Left hindlimb (tissue), 1 donor: ENCODE data around the gene NPPC.
"Not testable (repeated sequence)": the region's sequence is repeated elsewhere in the genome, so short reads cannot be mapped to it uniquely, and the experiment has no call there.

Source experiments
- DNase-seq: peaks from one replicate; pipeline ENCODE4 v3.0.0-alpha.2; 2018

Gene NPPC

GRCh38 chr2:231919341-231920035, 6.7 kb downstream of the NPPC start:
- no peak for DNase-seq

DNA sequence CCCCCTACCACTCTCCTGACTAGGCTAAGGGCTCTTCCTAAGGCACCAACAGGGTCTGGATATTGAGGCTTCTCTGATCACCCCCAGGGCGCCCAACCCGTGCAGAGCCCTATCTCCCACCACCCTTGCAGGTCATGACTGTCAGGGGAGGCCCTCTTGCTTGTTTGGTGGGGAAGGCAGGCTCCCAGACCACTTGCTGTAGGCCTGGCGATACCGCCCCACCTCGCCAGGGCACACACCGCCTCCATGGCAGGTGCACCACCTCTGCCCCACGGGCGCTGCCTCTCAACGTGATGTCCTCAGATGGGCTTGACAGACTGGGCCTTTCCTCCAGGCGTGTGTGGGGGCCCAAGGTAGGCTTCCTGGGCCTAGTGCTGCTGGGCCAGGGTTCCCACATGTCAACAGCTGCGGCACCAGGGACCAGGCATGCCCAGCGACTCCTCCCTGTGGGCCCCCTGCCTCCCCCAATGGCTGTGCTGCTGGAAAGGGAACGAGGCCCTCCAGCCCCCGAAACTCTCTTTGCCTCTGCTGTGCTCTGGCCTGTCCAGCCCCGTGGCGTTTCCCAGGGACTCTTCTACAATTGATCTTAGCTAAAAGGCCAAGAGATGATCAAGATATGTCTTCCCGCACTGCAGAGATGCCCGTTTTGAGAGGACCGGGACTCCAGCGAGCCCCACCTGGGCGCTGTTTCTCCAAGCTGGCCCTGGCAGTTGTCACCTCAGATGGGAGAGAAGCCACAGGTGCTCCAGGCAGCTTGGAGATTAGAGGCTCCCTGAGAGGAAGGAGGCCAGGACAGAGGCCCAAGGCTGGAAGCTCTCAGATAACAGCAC, 7.5 kb downstream of the NPPC start:
- no peak for DNase-seq

DNA sequence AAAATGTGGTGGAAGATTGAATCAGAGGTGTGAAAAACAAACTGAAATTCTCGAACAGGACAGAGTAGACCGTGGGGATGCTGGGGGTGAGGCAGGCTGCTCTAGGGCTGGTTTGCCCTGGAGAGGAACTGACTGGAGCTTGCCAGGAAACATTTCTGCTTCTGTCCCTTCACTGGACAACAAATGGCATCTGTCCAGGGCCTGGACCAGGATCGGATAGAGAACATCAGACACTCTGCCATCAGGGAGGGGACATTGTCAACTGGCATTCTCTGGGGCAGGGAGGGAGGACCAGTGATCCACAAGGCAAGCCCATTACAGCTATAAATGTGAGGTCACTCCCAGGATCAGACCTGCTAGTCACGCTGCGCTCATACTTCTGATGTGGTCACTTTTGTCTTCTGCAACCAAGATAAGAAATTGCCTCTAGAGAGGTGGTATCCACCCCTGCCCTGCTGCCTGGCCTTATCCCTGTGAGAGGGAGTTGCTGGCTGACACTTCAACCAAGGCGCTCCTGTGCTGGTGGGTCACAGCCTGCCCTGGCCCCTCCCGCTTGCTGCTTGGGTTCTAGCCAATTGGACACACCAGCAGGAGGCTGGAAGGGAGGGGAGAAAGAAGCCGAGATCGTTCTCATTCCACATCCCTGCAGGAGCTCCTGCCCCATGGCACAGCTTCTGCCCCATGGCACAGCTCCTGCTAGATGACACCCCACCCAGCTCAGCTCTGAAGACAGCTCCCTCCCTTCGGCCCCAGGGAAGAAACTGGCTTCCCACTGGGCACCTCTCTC, 8.7 kb downstream of the NPPC start:
- no peak for DNase-seq

GRCh38 chr2:231914077-231914690, 12.0 kb downstream of the NPPC start:
- no peak for DNase-seq

DNA sequence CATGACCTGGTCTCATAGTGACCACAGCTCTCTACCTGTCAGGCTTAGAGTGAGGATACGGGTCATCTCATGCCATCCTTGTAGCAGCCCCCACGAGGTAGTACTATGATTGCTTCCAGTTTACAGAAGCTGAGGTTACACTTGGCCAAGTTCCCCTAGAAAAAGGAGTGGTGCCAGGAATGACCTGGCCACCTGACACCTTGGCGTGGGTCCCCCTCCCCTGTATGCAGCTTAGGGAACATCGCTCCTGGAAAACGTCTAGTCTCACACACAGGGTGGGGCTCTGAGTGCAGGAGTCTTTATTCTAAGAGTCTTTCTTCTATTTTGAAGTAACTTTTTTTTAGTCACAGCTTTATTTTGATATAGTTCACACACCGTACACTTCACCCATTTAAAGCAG, 14.8 kb downstream of the NPPC start:
- no peak for DNase-seq

DNA sequence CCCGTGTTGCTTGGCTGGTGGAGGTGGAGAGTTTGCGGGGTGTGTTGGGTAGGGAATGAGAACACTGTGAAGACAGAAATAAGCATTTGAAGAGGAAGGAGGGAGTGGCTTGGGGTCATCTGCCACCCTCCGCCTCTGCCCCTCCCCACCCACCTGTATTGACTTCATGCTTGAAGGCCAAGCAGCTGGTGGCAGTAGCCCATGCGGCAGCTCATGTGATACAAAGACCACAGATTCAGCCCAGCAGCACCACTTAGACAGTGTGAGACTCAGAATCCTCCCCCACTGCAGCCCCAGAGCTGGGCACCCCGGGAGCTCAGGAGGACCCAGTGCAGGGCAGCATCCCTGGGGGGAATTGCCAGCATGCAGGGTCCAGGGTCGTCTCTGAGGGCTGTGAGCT, 15.4 kb downstream of the NPPC start:
- DNase-seq = no peak

DNA sequence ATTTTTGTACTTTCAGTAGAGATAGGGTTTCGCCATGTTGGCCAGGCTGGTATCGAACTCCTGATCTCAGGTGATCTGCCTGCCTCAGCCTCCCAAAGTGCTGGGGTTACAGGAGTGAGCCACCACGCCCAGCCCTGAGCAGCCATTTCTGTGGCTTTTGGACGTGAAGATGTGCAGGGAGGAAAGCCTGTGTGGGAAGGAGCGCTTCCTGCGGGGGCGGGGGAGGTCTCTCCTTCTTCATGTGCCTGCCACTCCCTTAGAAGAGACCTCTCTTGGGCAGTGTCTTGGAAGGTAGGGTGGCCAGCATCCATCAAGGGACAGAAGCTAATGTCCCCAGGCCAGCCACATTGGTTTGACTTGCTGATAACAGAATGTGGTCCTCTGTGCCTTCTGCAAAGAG, 16.0 kb downstream of the NPPC start:
- not testable (repeated sequence) for DNase-seq

GRCh38 chr2:231909631-231910030, 16.6 kb downstream of the NPPC start:
- no peak for DNase-seq

DNA sequence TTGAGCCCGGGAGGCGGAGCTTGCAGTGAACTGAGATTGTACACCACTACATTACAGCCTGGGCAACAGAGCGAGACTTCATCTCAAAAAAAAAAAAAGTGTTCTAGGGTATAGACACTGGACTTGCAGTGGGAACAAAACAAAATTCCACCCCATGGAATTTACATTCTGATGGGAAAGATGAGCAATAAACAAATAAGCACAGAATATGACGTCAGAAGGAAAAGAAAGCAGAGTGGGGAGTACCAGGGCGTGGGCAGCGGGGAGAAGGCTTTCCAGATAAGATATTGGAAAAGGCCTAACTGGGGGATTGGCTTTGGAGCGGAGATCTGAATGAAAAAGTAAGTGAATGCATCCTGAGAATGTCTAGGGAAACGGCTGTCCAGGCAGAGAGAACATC, 17.6 kb downstream of the NPPC start:
- DNase-seq = no peak

- DNase-seq = no peak
Observed at GRCh38 chr2:231907765-231908164, 18.4 kb downstream of the NPPC start.

DNA sequence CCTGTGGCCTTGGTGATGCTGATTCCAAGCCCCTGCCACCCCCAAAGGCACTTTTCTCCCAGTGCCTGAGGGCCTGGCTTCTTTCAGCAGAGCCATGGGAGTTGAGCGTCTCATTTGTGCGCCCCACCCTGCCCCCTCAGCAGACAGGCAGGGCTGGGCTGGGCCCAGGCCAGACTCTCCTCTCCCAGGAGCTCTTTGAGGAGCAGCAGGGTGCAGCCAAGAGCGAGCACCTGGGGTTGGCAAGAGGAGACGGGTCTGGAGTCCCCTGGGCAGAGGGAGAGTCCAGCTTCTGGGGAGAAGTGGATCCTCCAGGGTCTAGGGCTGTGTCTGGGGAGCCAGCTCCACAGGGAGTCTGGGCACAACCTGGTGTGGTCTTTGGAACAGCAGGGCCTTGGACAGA, 21.2 kb downstream of the NPPC start:
- no peak for DNase-seq

GRCh38 chr2:231904161-231904611, 22.0 kb downstream of the NPPC start:
- DNase-seq = no peak

GRCh38 chr2:231902598-231902997, 23.6 kb downstream of the NPPC start:
- DNase-seq = no peak

GRCh38 chr2:231900972-231901371, 25.2 kb downstream of the NPPC start:
- no peak for DNase-seq

- peak; percentile 60 for DNase-seq
Observed at GRCh38 chr2:231900486-231900942, 25.7 kb downstream of the NPPC start.

GRCh38 chr2:231894566-231895380, 31.4 kb downstream of the NPPC start:
- DNase-seq = no peak

DNA sequence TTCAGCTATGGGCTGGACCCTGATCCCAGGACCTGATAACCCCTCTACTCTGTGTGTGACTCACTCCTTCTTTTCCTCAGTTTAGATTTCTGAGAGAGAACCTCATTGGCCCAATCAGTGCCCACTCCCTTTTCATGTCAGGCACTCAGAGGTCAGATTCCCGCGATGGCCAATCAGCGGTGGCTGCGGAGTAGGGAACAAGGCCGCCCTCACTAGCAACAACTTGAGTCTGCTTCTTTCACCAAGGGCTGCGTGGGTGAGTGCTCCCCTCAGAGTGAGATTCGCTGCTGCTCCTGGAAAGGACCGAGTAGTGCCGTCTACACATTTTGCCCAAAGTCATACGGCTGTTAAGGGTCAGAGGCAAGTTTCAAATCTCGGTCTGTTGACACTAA, 34.7 kb downstream of the NPPC start:
- no peak for DNase-seq

- no peak for DNase-seq
Observed at GRCh38 chr2:231890896-231891513, 35.2 kb downstream of the NPPC start.

DNA sequence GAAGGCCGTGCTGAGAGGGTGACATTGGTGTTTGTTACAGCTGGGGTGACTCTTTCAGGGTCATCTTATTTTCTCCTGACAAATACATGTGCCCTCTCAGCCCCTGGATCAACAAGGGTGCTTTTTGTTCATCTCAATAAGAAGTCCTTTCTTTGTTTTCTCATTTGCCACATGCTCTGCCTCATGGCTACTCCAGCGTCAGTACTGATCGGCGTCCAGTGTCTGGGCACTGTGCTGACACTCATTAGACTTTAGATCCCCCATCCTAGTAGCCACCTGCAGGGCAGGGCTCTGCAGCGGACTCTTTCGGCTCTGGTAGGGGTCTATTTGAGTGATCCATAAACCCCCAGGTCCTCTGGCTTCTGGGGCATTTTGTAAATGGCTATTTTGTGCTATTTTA, 38.4 kb downstream of the NPPC start:
- no peak for DNase-seq

- DNase-seq = no peak
Observed at GRCh38 chr2:231886071-231886681, 40.0 kb downstream of the NPPC start.
